K562 (cell line): Measurements from ENCODE around the gene FAAP100. TPM values are rescaled to one million over a fixed set of nuclear protein-coding genes. Genes with fewer than 3 reads are reported as not detected.

Experiments used
- ATF7 ChIP-seq: fragments of 450-650 bp; IDR thresholded peaks from 2 replicates; pipeline ENCODE4 v1.7.1; 2014; ENCODE audit warnings: mild to moderate bottlenecking, moderate library complexity
- E2F4 ChIP-seq: sonication (generic); formaldehyde crosslinking; IDR thresholded peaks from 2 replicates; pipeline ENCODE4 v1.8.0; 2022; ENCODE audit warnings: mild to moderate bottlenecking, low read depth, missing genetic modification reagents
- FOXK1 ChIP-seq: sonication (generic); formaldehyde crosslinking; IDR thresholded peaks from 2 replicates; pipeline ENCODE4 v1.8.0; 2022; ENCODE audit warnings: missing genetic modification reagents, mild to moderate bottlenecking, borderline replicate concordance
- GTF2E2 ChIP-seq: fragments of 200-800 bp; sonication (Bioruptor generic); IDR thresholded peaks from 2 replicates; pipeline ENCODE4 v1.6.1; 2016; ENCODE audit warnings: missing genetic modification characterization, missing compliant biosample characterization
- JUN ChIP-seq, 2 experiments: sonication (generic) in 1 of 2; formaldehyde crosslinking in 1 of 2; IDR thresholded peaks; 2 replicates each; pipeline versions ENCODE4 v1.6.1 to v1.8.0; 2012 to 2022; ENCODE audit warnings: borderline replicate concordance in 2 of 2, mild to moderate bottlenecking in 2 of 2, improper control_type of control experiment in 1 of 2, low read depth in 1 of 2, low read length in 1 of 2, missing genetic modification reagents in 1 of 2
- KHSRP ChIP-seq: fragments of 450-650 bp; IDR thresholded peaks from 2 replicates; pipeline ENCODE4 v1.6.1; 2017
- NEUROD1 ChIP-seq: fragments of 150-350 bp; IDR thresholded peaks from 2 replicates; pipeline ENCODE4 v1.6.1; 2014; ENCODE audit warnings: borderline replicate concordance, low read length, low read depth; ENCODE audit not compliant: partially characterized antibody
- REST ChIP-seq, 2 experiments: fragments of 450-650 bp; formaldehyde crosslinking in 1 of 2; IDR thresholded peaks; 2 replicates each; pipeline versions ENCODE4 v1.4.0 to v1.6.1; 2014 to 2020; ENCODE audit warnings: mild to moderate bottlenecking in 2 of 2, borderline replicate concordance in 1 of 2, low read depth in 1 of 2
- U2AF2 ChIP-seq: fragments of 200-400 bp; formaldehyde crosslinking; optimal IDR thresholded peaks from 2 replicates; pipeline ENCODE3; 2017; ENCODE audit warnings: low read depth, mild to moderate bottlenecking, low read length
- ZHX1 ChIP-seq: fragments of 150-350 bp; conservative IDR thresholded peaks from 2 replicates; pipeline ENCODE4 v1.6.1; 2014; ENCODE audit warnings: low read length
- ZNF23 ChIP-seq: fragments of 250-450 bp; sonication (Bioruptor Pico); IDR thresholded peaks from 2 replicates; pipeline ENCODE4 v1.4.0; 2020; ENCODE audit warnings: mild to moderate bottlenecking
- ZNF398 ChIP-seq: fragments of 250-450 bp; sonication (Bioruptor Pico); IDR thresholded peaks from 2 replicates; pipeline ENCODE4 v1.8.0; 2021; ENCODE audit warnings: moderate library complexity, mild to moderate bottlenecking, inconsistent platforms
- polyA plus RNA-seq, 8 experiments: library from polyadenylated mRNA; depleted of rRNA in 4 of 8; stranded (reverse) in 5 of 8; unstranded in 3 of 8; fragments of >200 nt; fragmentation: Nextera tagmentation in 2 of 8; fragmentation: Illumina TruSeq in 1 of 8; extraction: Ambion mirVana in 2 of 8; extraction: Trizol in 1 of 8; gene quantifications; 2 replicates each; pipeline versions ENCODE4 v1.2.1 to v1.2.3, GENCODE V29; 2011 to 2014; ENCODE audit warnings: inconsistent platforms in 1 of 8, missing spikeins in 1 of 8
- total RNA-seq, 7 experiments: library from RNA; depleted of rRNA in 6 of 7; stranded (reverse); fragments of >200 nt in 6 of 7; fragmentation: Illumina TruSeq in 2 of 7; extraction: Trizol in 2 of 7; gene quantifications; 2 replicates each; pipeline versions ENCODE4 v1.2.1 to v1.2.3, GENCODE V29; 2011 to 2021; ENCODE audit warnings: low replicate concordance in 1 of 7

FAAP100 gene
- total and polyA plus RNA-seq, 9 of the 15 experiments (the other 6 are each of a cell fraction or from before 2014, with no cell fraction given), result 0.31 to 51.2 (median 12.6) TPM

- TF ChIP-seq REST (IDR thresholded peaks at IDR 0.05; ENCODE audit: borderline replicate concordance), result no peak
- TF ChIP-seq REST (CRISPR knock-in tag; IDR thresholded peaks at IDR 0.05; ENCODE audit: low read depth), result peak; percentile 52; the same call in 1 of the 2 replicates
- TF ChIP-seq FOXK1 (CRISPR knock-in tag), result no peak
- TF ChIP-seq JUN (IDR thresholded peaks at IDR 0.05; ENCODE audit: borderline replicate concordance, low read depth, low read length), result no peak
- TF ChIP-seq JUN (CRISPR knock-in tag; IDR thresholded peaks at IDR 0.05; ENCODE audit: borderline replicate concordance), result no peak
- no peak for TF ChIP-seq ZNF398 (CRISPR knock-in tag)
- TF ChIP-seq U2AF2, result no peak
- no peak for TF ChIP-seq KHSRP
- TF ChIP-seq ATF7, result no peak
- no peak for TF ChIP-seq E2F4 (CRISPR knock-in tag)
- peak; percentile 96 for TF ChIP-seq GTF2E2 (tag)
- TF ChIP-seq ZHX1, result no peak
- peak; percentile 55 for TF ChIP-seq NEUROD1
- no peak for TF ChIP-seq ZNF23 (CRISPR knock-in tag)
These were observed 39.4 kb downstream of the FAAP100 start, which contains the start of gene ACTG1 (continued) for GRCh38 chr17:81512562-81513371.
